Endothelial cell of umbilical vein (primary cell): ENCODE results near the gene FTO. TPM values are rescaled to one million over a fixed set of nuclear protein-coding genes. Genes with fewer than 3 reads are reported as not detected.

Experiments used
- BruUV-seq: library from RNA; stranded (reverse); fragments of 400-500 nt; replicated peaks from 2 replicates; lab custom pipeline; 2021; lab: Mats Ljungman, UMichigan
- CTCF ChIA-PET: fragments of 300-600, 350-600 bp; sonication (Branson Sonifier 250); formaldehyde crosslinking; loops from one replicate; lab custom pipeline; 2021; ENCODE audit warnings: antibody characterized with exemption, inconsistent platforms; lab: Charles Lee
- POLR2A ChIA-PET: fragments of 300-600, 350-600 bp; sonication (Branson Sonifier 250); formaldehyde crosslinking; loops from one replicate; lab custom pipeline; 2021; ENCODE audit warnings: antibody characterized with exemption, inconsistent platforms; lab: Charles Lee
- DNase-seq: peaks from one replicate; pipeline ENCODE4 v3.0.0-alpha.2; 2011; ENCODE audit warnings: low read depth, low spot score
- FAIRE-seq: peaks from 2 replicates; lab custom pipeline; 2011; peaks lifted over from hg19 to GRCh38; lab: Jason Lieb, UNC
- H2AFZ ChIP-seq: 2 replicates; pipeline ENCODE4 v1.6.0; 2012; ENCODE audit warnings: low read depth, low read length, control low read depth, inconsistent platforms
- H3K27ac ChIP-seq: 2 replicates; pipeline ENCODE4 v1.5.1; 2011; ENCODE audit warnings: low read depth, mild to moderate bottlenecking, control low read depth, low read length, moderate library complexity; ENCODE audit not compliant: insufficient read depth
- H3K27me3 ChIP-seq, 2 experiments: 2 replicates each; pipeline versions ENCODE4 v1.6.0 to v1.6.1; 2011; ENCODE audit warnings: low read length in 2 of 2, mixed read lengths in 1 of 2; ENCODE audit not compliant: control insufficient read depth in 2 of 2, insufficient read depth in 2 of 2
- H3K36me3 ChIP-seq, 2 experiments: 2 replicates in 1 of 2; 3 replicates in 1 of 2; pipeline ENCODE4 v1.5.1; 2011; ENCODE audit warnings: low read length in 2 of 2, mild to moderate bottlenecking in 1 of 2, moderate library complexity in 1 of 2; ENCODE audit not compliant: control insufficient read depth in 2 of 2, insufficient read depth in 2 of 2; ENCODE audit errors: extremely low read depth in 1 of 2
- H3K4me1 ChIP-seq: 3 replicates; pipeline ENCODE4 v1.5.1; 2011; ENCODE audit warnings: mild to moderate bottlenecking, low read length; ENCODE audit not compliant: control insufficient read depth, insufficient read depth; ENCODE audit errors: extremely low read depth
- H3K4me2 ChIP-seq: 2 replicates; pipeline ENCODE4 v1.6.1; 2011; ENCODE audit warnings: low read length, control low read depth, mixed read lengths; ENCODE audit not compliant: insufficient read depth
- H3K4me3 ChIP-seq, 3 experiments: fragments of 200-600 bp in 1 of 3; sonication (generic), shearing (Covaris generic) in 1 of 3; replicated peaks in 1 of 3; 2 replicates each; pipeline ENCODE4 v1.5.1; 2011 to 2016; ENCODE audit warnings: control low read depth in 3 of 3, low read length in 3 of 3, mild to moderate bottlenecking in 2 of 3, inconsistent platforms in 1 of 3, low read depth in 1 of 3, moderate library complexity in 1 of 3; ENCODE audit not compliant: insufficient read depth in 1 of 3
- H3K79me2 ChIP-seq: 2 replicates; pipeline ENCODE4 v1.6.0; 2012; ENCODE audit warnings: low read length, inconsistent platforms; ENCODE audit not compliant: control insufficient read depth, insufficient read depth
- H3K9ac ChIP-seq: replicated peaks from 2 replicates; pipeline ENCODE3; 2011; ENCODE audit warnings: low read length, control low read depth; ENCODE audit not compliant: insufficient read depth; ENCODE audit errors: extremely low read depth
- H3K9me1 ChIP-seq: replicated peaks from 3 replicates; pipeline ENCODE4 v1.6.0; 2011; ENCODE audit warnings: mild to moderate bottlenecking, low read length; ENCODE audit not compliant: control insufficient read depth, insufficient read depth; ENCODE audit errors: extremely low read depth
- H3K9me3 ChIP-seq: replicated peaks from 2 replicates; pipeline ENCODE4 v1.5.1; 2012; ENCODE audit warnings: low read length, inconsistent platforms; ENCODE audit not compliant: control insufficient read depth, insufficient read depth
- H4K20me1 ChIP-seq: replicated peaks from 2 replicates; pipeline ENCODE3; 2011; ENCODE audit warnings: mild to moderate bottlenecking, low read length; ENCODE audit not compliant: control insufficient read depth, insufficient read depth; ENCODE audit errors: extremely low read depth
- EZH2 ChIP-seq: IDR thresholded peaks from 2 replicates; pipeline ENCODE4 v1.6.1; 2012; ENCODE audit warnings: borderline replicate concordance, low read depth, mild to moderate bottlenecking, moderate library complexity, low read length, inconsistent platforms; ENCODE audit not compliant: severe bottlenecking
- FOS ChIP-seq: IDR thresholded peaks from 2 replicates; pipeline ENCODE4 v1.6.1; 2011; ENCODE audit warnings: mild to moderate bottlenecking, low read length, moderate library complexity, borderline replicate concordance; ENCODE audit not compliant: insufficient read depth
- GATA2 ChIP-seq: IDR thresholded peaks from 2 replicates; pipeline ENCODE4 v1.7.0; 2011; ENCODE audit warnings: low read depth, mild to moderate bottlenecking, moderate library complexity, mixed read lengths, low read length; ENCODE audit not compliant: insufficient read length, insufficient read depth
- JUN ChIP-seq: IDR thresholded peaks from 2 replicates; pipeline ENCODE4 v1.6.1; 2011; ENCODE audit warnings: borderline replicate concordance, low read depth; ENCODE audit not compliant: insufficient read length, insufficient read depth
- MYC ChIP-seq: IDR thresholded peaks from one replicate; pipeline ENCODE4 v1.6.1; 2011; ENCODE audit warnings: mild to moderate bottlenecking, low read depth, low read length
- POLR2A ChIP-seq: IDR thresholded peaks from 2 replicates; pipeline ENCODE4 v1.6.1; 2012; ENCODE audit warnings: low read depth, mild to moderate bottlenecking, control low read depth, low read length
- POLR2AphosphoS5 ChIP-seq: IDR thresholded peaks from 2 replicates; pipeline ENCODE4 v1.6.1; 2012; ENCODE audit warnings: low read depth, mild to moderate bottlenecking, control low read depth, low read length, moderate library complexity; ENCODE audit not compliant: insufficient read depth
- dilution Hi-C: fragments of 300-500 bp; cut with MboI; formaldehyde crosslinking; loops from one replicate; pipeline ENCODE4 v1.15.0; 2019; ENCODE audit warnings: low sequenced_read_pairs; ENCODE audit not compliant: extremely low pct_ligation_motif_present
- intact Hi-C: fragments of 100-400 bp; cut with micrococcal nuclease; formaldehyde crosslinking; loops from one replicate; pipeline ENCODE4 v1.10.0; 2022
- polyA plus RNA-seq, 4 experiments: library from polyadenylated mRNA; depleted of rRNA in 3 of 4; stranded (reverse) in 3 of 4; unstranded in 1 of 4; fragments of >200 nt; gene quantifications; 2 replicates each; pipeline versions ENCODE4 v1.2.1 to v1.2.3, GENCODE V29; 2011 to 2012; ENCODE audit warnings: missing spikeins in 1 of 4
- total RNA-seq: library from RNA; stranded (reverse); gene quantifications from 2 replicates; pipeline ENCODE4 v1.2.3, GENCODE V29; 2021
- TF ChIP-seq, protein P1 (sequence below), 2 donors: IDR thresholded peaks; 1 replicate in 1 of 2; 2 replicates in 1 of 2; pipeline ENCODE4 v1.5.1; 2011; ENCODE audit warnings: low read length in 2 of 2, mild to moderate bottlenecking in 2 of 2, moderate library complexity in 2 of 2, control low read depth in 1 of 2, inconsistent platforms in 1 of 2, low read depth in 1 of 2; ENCODE audit not compliant: insufficient read depth in 1 of 2; ENCODE audit errors: extremely low read depth in 1 of 2
- TF ChIP-seq, protein P2 (sequence below): IDR thresholded peaks from 2 replicates; pipeline ENCODE4 v1.6.1; 2011; ENCODE audit not compliant: insufficient read depth, insufficient read length

Gene FTO
- total and polyA plus RNA-seq, 2 donors (not counting 3 experiments of a cell fraction or from before 2014, with no cell fraction given) = 48.6 to 87.1 TPM

DNA sequence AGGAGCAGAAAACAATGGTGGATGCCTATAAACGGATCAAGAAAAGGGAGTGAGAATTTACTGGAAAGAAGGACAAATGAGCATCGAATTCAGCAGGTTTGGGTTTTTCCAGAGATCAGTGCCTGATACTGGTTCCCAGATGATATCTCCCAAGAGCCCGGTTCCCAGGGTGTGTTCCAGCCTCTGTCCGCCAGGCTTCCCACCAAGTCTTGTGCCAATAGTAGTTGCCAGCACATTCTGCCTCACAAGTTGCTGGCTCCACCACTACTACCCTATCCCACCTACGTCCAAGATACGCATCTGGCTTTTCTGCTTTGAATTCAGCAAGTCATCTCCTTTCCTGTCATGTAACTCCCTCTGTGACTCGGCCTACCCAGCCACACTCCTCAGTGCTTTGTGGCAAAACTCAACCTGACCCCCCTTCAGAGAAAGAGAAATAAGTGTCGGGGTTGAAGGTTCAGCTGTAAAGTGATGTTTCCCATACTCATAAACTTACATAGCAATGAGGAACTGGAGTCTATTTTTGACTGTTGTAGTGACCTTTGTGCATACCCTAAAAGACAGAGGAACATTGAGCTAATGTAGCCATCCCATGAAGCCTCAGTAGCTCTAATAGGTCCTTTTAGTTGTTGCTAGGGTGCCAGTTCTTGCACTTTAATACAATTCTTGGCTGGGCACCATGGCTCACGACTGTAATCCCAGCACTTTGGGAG is 305.7 kb downstream of the FTO start:
- H2AFZ ChIP-seq = no peak overlapping the region
- no peak for FAIRE-seq
- no peaks in the 10 kb centered on the region for H3K36me3 ChIP-seq
- no peak overlapping the region for H3K4me2 ChIP-seq
- DNase-seq = no peak
- POLR2A ChIA-PET = no interaction called here
- dilution Hi-C loops (no loop called here), intact Hi-C loops (no loop called here)
- no peak overlapping the region for H3K4me3 ChIP-seq
- no peaks in the 10 kb centered on the region for H3K9me3 ChIP-seq
- TF ChIP-seq, protein P1, sequence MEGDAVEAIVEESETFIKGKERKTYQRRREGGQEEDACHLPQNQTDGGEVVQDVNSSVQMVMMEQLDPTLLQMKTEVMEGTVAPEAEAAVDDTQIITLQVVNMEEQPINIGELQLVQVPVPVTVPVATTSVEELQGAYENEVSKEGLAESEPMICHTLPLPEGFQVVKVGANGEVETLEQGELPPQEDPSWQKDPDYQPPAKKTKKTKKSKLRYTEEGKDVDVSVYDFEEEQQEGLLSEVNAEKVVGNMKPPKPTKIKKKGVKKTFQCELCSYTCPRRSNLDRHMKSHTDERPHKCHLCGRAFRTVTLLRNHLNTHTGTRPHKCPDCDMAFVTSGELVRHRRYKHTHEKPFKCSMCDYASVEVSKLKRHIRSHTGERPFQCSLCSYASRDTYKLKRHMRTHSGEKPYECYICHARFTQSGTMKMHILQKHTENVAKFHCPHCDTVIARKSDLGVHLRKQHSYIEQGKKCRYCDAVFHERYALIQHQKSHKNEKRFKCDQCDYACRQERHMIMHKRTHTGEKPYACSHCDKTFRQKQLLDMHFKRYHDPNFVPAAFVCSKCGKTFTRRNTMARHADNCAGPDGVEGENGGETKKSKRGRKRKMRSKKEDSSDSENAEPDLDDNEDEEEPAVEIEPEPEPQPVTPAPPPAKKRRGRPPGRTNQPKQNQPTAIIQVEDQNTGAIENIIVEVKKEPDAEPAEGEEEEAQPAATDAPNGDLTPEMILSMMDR (IDR thresholded peaks at IDR 0.05; ENCODE audit: extremely low read depth in 1 of 2, insufficient read depth in 1 of 2, low read depth in 1 of 2, low read length in 2 of 2) = no peak
- TF ChIP-seq MYC (no peak), POLR2A (no peak), FOS (no peak), EZH2 (no peak), POLR2AphosphoS5 (no peak), GATA2 (no peak), JUN (no peak)
- TF ChIP-seq, protein P2, sequence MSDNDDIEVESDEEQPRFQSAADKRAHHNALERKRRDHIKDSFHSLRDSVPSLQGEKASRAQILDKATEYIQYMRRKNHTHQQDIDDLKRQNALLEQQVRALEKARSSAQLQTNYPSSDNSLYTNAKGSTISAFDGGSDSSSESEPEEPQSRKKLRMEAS = no peak
- CTCF ChIA-PET = no interaction called here
- no peaks in the 10 kb centered on the region for H3K4me1 ChIP-seq
- no peaks in the 10 kb centered on the region for H4K20me1 ChIP-seq
- H3K27ac ChIP-seq = no peak overlapping the region
- H3K27me3 ChIP-seq = no peaks in the 10 kb centered on the region
- no peak overlapping the region for H3K9ac ChIP-seq
- BruUV-seq = no TSS peak
- no peaks in the 10 kb centered on the region for H3K79me2 ChIP-seq
- no peaks in the 10 kb centered on the region for H3K9me1 ChIP-seq
